DND-41 (cell line): ENCODE measurements around the gene FIBCD1.

Source experiments
- CTCF ChIP-seq: IDR thresholded peaks from 2 replicates; pipeline ENCODE4 v1.5.1; 2012; ENCODE audit warnings: borderline replicate concordance, low read length, moderate library complexity, mild to moderate bottlenecking; ENCODE audit not compliant: poor library complexity, severe bottlenecking; ENCODE audit errors: extremely low read depth
- EZH2 ChIP-seq: IDR thresholded peaks from 3 replicates; pipeline ENCODE4 v1.6.1; 2012; ENCODE audit warnings: borderline replicate concordance, low read depth, mild to moderate bottlenecking, moderate library complexity, low read length, inconsistent platforms; ENCODE audit not compliant: severe bottlenecking

- TF ChIP-seq EZH2 (no peak), CTCF (no peak)
Observed at GRCh38 chr9:130877300-130877699, 61.7 kb downstream of the FIBCD1 start.
